ENCODE results near the gene PNMA1.

GRCh38 chr14:73665130-73665529 is 49.1 kb downstream of the PNMA1 start:
- TF ChIP-seq, protein P1, sequence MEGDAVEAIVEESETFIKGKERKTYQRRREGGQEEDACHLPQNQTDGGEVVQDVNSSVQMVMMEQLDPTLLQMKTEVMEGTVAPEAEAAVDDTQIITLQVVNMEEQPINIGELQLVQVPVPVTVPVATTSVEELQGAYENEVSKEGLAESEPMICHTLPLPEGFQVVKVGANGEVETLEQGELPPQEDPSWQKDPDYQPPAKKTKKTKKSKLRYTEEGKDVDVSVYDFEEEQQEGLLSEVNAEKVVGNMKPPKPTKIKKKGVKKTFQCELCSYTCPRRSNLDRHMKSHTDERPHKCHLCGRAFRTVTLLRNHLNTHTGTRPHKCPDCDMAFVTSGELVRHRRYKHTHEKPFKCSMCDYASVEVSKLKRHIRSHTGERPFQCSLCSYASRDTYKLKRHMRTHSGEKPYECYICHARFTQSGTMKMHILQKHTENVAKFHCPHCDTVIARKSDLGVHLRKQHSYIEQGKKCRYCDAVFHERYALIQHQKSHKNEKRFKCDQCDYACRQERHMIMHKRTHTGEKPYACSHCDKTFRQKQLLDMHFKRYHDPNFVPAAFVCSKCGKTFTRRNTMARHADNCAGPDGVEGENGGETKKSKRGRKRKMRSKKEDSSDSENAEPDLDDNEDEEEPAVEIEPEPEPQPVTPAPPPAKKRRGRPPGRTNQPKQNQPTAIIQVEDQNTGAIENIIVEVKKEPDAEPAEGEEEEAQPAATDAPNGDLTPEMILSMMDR (IDR thresholded peaks at IDR 0.05) = no peak
- TF ChIP-seq POLR2A (IDR thresholded peaks at IDR 0.05) = no peak
